Inferior parietal cortex (tissue), 1 donor: ENCODE measurements around the gene HPCAL1.

Experiments
- DNase-seq: peaks from one replicate; pipeline ENCODE4 v3.0.0-alpha.2; 2016; ENCODE audit errors: extremely low spot score

The HPCAL1 gene

DNA sequence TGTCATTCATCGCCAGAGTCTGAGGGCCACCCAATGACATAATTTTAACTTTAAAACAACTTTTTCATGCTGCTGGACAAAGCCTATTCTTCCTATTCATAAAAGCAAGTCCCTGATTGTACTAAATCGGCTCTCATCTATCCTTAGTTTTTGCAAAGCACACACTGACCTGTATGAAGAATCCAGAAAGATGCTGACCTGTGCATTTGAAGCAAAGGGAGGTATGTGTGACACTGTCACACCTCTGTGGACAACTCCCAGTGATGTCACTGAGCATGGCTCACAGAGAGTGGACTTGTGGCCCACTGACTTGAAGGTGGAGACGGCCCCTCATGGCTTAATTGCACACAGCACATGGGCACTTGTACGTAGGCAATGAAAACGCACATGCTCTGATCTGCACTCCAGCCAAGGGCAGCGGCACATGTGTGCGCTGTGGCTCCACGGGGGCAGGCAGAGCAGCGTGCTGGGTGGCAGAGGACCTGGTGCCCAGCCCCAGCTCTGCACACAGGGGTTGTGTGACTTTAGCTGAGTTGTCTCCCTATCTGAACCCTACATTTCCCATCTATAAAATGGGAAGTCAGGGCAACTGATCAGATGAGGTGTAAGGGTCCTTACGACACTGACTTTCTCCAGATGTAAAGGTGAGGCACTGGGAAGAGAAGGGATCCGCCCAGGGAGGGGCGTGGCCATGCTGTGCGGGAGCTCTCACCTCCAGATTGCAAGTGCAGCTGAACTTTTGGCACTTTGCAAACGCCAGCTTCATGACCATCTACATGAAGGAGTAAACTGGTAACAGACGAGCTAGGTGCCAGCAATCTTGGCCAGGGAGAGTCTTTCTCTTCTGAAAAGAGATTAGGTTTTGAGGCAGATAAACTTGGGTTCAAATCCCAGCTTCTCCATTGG, 159.7 kb downstream of the HPCAL1 start:
- no peak for DNase-seq

DNA sequence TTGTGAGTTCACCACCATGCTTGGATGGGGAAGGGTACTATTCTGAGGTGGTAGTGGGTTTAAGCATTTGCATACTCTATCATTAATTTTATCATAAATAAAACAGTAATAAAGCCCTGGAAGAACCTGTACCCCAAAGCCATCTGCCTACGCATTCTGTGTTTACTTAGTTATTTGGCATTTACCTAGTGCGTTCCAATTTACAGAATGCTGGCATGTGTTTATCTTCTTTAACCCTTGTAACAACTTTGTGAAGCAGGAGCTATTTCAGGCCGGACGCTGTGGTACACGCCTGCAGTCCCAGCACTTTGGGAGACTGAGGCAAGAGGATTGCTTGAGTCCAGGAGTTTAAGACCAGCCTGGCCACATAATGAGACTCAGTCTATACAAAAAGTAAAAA, 163.2 kb downstream of the HPCAL1 start:
- DNase-seq = no peak

GRCh38 chr2:10466801-10467200, 164.1 kb downstream of the HPCAL1 start:
- DNase-seq = no peak

GRCh38 chr2:10467401-10467800, 164.7 kb downstream of the HPCAL1 start:
- DNase-seq = no peak

DNA sequence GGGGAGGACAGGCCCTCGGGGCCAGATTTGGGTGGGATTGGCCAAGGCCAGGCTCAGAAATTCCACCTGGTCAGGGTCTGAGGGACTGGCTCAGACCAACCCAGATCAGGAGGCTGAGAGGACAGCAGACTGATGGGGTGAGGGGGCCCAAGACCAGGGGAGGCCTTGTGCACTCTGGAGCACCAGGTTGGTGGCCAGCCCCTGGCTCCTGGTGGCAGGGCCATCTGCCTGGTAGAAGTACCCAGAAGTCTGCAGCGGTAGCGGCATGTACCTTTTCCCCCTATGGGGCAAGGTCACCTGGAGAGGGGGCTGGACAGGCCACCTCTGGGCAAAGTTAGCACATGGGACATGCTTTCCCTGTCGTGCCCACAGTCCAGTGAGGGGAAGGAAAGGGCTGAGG, 166.6 kb downstream of the HPCAL1 start:
- no peak for DNase-seq

GRCh38 chr2:10469955-10470608, 167.4 kb downstream of the HPCAL1 start:
- DNase-seq = no peak

DNA sequence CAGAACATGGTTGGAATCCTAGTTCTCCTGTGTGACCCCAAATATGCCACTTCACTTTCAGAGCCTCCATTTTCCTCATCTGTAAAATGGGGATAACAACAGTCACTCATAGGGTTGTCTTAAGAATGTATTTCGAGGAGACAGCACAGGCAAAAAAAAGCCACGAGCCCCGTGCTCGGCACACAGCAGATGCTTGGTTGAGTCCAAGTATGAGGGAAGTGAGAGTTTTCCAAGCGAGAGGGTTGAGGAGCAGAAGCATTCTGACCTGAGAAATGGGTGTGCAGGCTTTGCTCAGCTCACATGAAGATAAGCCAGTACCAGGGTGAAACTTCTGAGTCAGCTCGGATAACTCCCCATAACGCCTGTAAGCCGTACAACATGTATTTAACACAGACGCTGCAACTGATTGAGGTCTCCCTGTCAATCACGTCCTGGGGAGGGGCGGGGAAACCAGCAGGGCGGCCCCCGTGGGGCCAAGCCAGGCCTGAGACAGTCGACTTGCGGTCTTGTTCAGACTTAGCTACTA, 168.4 kb downstream of the HPCAL1 start:
- no peak for DNase-seq

- no peak for DNase-seq
These were observed 169.3 kb downstream of the HPCAL1 start for GRCh38 chr2:10471955-10472354.

DNA sequence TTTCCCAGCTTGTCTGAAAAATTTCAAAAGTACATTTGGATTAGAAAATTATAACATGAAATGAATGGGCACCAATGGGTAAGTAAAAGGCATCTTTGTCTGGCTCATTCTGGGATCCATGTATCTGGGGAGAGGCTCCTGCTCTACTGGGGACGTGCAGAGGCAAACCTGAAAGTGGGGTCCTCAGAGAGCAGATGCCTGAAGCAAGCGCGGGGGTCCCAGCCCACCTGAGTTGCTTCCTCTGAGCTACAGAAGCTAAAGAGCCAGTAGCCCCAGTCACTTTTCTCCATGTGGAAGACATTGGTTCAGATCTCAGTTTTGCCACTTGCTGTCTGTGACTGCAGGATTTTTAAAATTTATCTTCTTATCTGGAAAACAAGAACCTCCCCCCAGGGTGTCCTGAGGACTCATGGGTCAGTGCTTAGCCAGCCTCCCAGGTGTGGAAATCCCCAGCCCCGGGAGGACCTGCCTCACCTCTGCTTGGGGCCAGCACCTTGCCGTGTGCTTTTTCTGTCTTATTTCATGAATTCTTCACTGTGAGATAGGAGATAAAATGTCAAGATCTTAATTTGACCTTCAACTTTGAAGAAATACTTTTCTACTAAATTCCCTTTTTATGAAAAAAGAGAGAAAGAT, 170.5 kb downstream of the HPCAL1 start:
- no peak for DNase-seq

GRCh38 chr2:10475221-10475722, 172.6 kb downstream of the HPCAL1 start:
- DNase-seq = no peak

- DNase-seq = no peak
These were observed 173.3 kb downstream of the HPCAL1 start for GRCh38 chr2:10475811-10476660.

DNA sequence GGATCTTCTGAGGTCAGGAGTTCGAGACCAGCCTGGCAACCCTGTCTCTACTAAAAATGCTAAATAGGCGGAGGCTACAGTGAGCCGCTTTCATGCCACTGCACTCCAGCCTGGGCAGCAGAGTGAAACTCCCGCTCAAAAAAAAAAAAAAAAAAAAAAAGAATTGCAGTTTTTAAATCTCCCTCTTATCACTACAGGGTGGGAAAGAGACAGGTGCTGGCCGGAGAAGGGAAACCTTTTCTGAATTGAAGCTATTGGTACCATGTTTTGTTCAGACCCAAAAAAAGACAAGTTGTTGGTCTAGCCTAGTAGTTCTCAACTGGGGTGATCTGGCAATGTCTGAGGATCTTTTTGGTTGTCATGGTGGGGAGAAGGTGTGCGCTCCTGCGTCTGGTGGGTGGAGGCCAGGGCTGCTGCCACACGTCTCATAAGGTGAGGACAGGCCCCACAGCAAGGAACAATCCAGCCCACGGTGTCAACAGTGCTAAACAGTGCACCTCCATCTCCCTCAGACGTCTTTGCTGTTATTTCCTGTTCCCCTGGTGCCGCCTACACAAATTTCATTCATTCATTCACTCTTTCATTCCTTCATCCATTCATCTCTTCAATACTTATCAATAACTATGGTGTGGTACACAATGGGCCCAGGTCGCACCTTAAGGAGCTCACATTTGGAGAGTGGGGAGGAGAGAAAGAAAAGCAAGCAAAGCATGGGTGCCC, 174.2 kb downstream of the HPCAL1 start:
- no peak for DNase-seq
